ENCODE measurements around the gene TUBGCP6. TPM values are rescaled to one million over a fixed set of nuclear protein-coding genes. Genes with fewer than 3 reads are reported as not detected.

TUBGCP6 gene
- total and polyA plus RNA-seq, 4 donors = 26.5 to 57.8 (median 46.4) TPM

- WGBS, 2 donors = 1% methylated on average over 45 to 92 of the region's 92 CpGs
- TF ChIP-seq CTCF (IDR thresholded peaks at IDR 0.05; ENCODE audit: control extremely low read depth, extremely low read depth) = no peak
- peak overlapping the region; percentile 49 to 61 for H3K27ac ChIP-seq (ENCODE audit: low read depth in 1 of 2, low read length in 1 of 2)
- peaks cover 0 to 3% (median 0%) of the 10 kb centered on the region in 4 donors for H3K36me3 ChIP-seq (ENCODE audit: control insufficient read depth in 4 of 4, insufficient read depth in 4 of 4, low read length in 4 of 4)
- no peaks in the 10 kb centered on the region for H3K27me3 ChIP-seq (ENCODE audit: control insufficient read depth in 3 of 3, insufficient read depth in 3 of 3, low read length in 2 of 3)
- H3K4me3 ChIP-seq = peak overlapping the region; percentile 72
- no peaks in the 10 kb centered on the region for H3K9me3 ChIP-seq (ENCODE audit: control insufficient read depth in 4 of 4, insufficient read depth in 3 of 4, low read length in 3 of 4)
- peaks cover 0 to 16% (median 6%) of the 10 kb centered on the region in 5 donors for H3K4me1 ChIP-seq (ENCODE audit: control insufficient read depth in 5 of 5, insufficient read depth in 5 of 5, low read length in 5 of 5)
- ATAC-seq (ENCODE audit: insufficient read depth, low FRiP score) = peak; percentile 14
- H3K9ac ChIP-seq (ENCODE audit: insufficient read depth in 1 of 2, low read length in 2 of 2) = no peak overlapping the region
- DNase-seq = peak; percentile 50 to 65 (median 59)
Measured at GRCh38 chr22:50260801-50261614, 16.2 kb upstream of the TUBGCP6 start.

GRCh38 chr22:50260434-50260800, 15.6 kb upstream of the TUBGCP6 start:
- Histone ChIP-seq H3K9ac (ENCODE audit: insufficient read depth in 1 of 2, low read length in 2 of 2) (no peak overlapping the region), H3K4me3 (no peak overlapping the region), H3K27ac (ENCODE audit: low read depth in 1 of 2, low read length in 1 of 2) (no peak overlapping the region), H3K36me3 (ENCODE audit: control insufficient read depth in 4 of 4, insufficient read depth in 4 of 4, low read length in 4 of 4) (peaks cover 0 to 3% (median 0%) of the 10 kb centered on the region in 4 donors), H3K27me3 (ENCODE audit: control insufficient read depth in 3 of 3, insufficient read depth in 3 of 3, low read length in 2 of 3) (no peaks in the 10 kb centered on the region), H3K9me3 (ENCODE audit: control insufficient read depth in 4 of 4, insufficient read depth in 3 of 4, low read length in 3 of 4) (no peaks in the 10 kb centered on the region), H3K4me1 (ENCODE audit: control insufficient read depth in 5 of 5, insufficient read depth in 5 of 5, low read length in 5 of 5) (peaks cover 0 to 16% (median 6%) of the 10 kb centered on the region in 5 donors)
- no peak for TF ChIP-seq CTCF (IDR thresholded peaks at IDR 0.05; ENCODE audit: control extremely low read depth, extremely low read depth)
- ATAC-seq (ENCODE audit: insufficient read depth, low FRiP score) (no peak), DNase-seq (no peak)
- 33 to 50% methylated on average over 8 to 11 of the region's 11 CpGs for WGBS, 2 donors

GRCh38 chr22:50259302-50259701, 14.5 kb upstream of the TUBGCP6 start:
- peaks cover 0 to 16% (median 6%) of the 10 kb centered on the region in 5 donors for H3K4me1 ChIP-seq (ENCODE audit: control insufficient read depth in 5 of 5, insufficient read depth in 5 of 5, low read length in 5 of 5)
- no peak overlapping the region for H3K4me3 ChIP-seq
- no peak for TF ChIP-seq CTCF (IDR thresholded peaks at IDR 0.05; ENCODE audit: control extremely low read depth, extremely low read depth)
- H3K27me3 ChIP-seq (ENCODE audit: control insufficient read depth in 3 of 3, insufficient read depth in 3 of 3, low read length in 2 of 3) = no peaks in the 10 kb centered on the region
- peaks cover 0 to 8% (median 3%) of the 10 kb centered on the region in 4 donors for H3K36me3 ChIP-seq (ENCODE audit: control insufficient read depth in 4 of 4, insufficient read depth in 4 of 4, low read length in 4 of 4)
- H3K27ac ChIP-seq (ENCODE audit: low read depth in 1 of 2, low read length in 1 of 2) = no peak overlapping the region
- DNase-seq = no peak
- H3K9me3 ChIP-seq (ENCODE audit: control insufficient read depth in 4 of 4, insufficient read depth in 3 of 4, low read length in 3 of 4) = no peaks in the 10 kb centered on the region
- H3K9ac ChIP-seq (ENCODE audit: insufficient read depth in 1 of 2, low read length in 2 of 2) = no peak overlapping the region
- 93 to 95% methylated on average over 15 of the region's 15 CpGs for WGBS, 2 donors
- no peak for ATAC-seq (ENCODE audit: insufficient read depth, low FRiP score)

All from lung (tissue), 12 donors.